Stimulated activated CD8-positive, alpha-beta memory T cell treated with anti-CD3 and anti-CD28 coated beads, Interleukin-4, amount 100 ng/mL, for 1 hour (primary cell): ENCODE measurements around the gene ABCC12.

Experiments
- DNase-seq, 2 donors: peaks; one replicate each; pipeline ENCODE4 v3.0.0-alpha.2; 2020; ENCODE audit warnings: low read depth in 2 of 2, low spot score in 1 of 2

ABCC12 gene

GRCh38 chr16:48106446-48106845 is 49.3 kb downstream of the ABCC12 start:
- DNase-seq = no peak
